ENCODE measurements around the gene NFIA.

GRCh38 chr1:61192663-61193330 is 110.4 kb downstream of the NFIA start:
- TF ChIP-seq TAF1 (IDR thresholded peaks at IDR 0.05; ENCODE audit: borderline replicate concordance, low read depth, low read length): no peak
- TF ChIP-seq POLR2AphosphoS5 (IDR thresholded peaks at IDR 0.05; ENCODE audit: low read depth, low read length): no peak
- TF ChIP-seq POLR2A (IDR thresholded peaks at IDR 0.05; ENCODE audit: low read depth, low read length): no peak

Data from GM12892 (cell line).